Measurements from ENCODE around the gene HES1.
"Not testable (repeated sequence)": the region's sequence is repeated elsewhere in the genome, so short reads cannot be mapped to it uniquely, and the experiment has no call there.

Gene HES1

GRCh38 chr3:194128919-194129295, 7.0 kb upstream of the HES1 start:
- not testable (repeated sequence) for DNase-seq

- no peak for DNase-seq
Observed at GRCh38 chr3:194129581-194130133, 6.3 kb upstream of the HES1 start.

GRCh38 chr3:194130188-194130587, 5.8 kb upstream of the HES1 start:
- no peak for DNase-seq

GRCh38 chr3:194130807-194131589, 5.0 kb upstream of the HES1 start:
- DNase-seq, result no peak

- DNase-seq, result no peak
Observed at GRCh38 chr3:194132465-194133286, 3.3 kb upstream of the HES1 start.

GRCh38 chr3:194133661-194134230, 2.2 kb upstream of the HES1 start:
- peak; percentile 18 for DNase-seq

GRCh38 chr3:194134231-194134756, 1.7 kb upstream of the HES1 start:
- peak; percentile 35 for DNase-seq

GRCh38 chr3:194134757-194135515, 1.0 kb upstream of the HES1 start:
- DNase-seq, result peak; percentile 70

GRCh38 chr3:194135516-194135805, 487 bp upstream of the HES1 start:
- DNase-seq, result no peak

GRCh38 chr3:194136519-194137007, 615 bp downstream of the HES1 start:
- no peak for DNase-seq

- DNase-seq, result peak; percentile 13
Observed at GRCh38 chr3:194137008-194137505, 1.1 kb downstream of the HES1 start.

GRCh38 chr3:194137506-194138474, 1.8 kb downstream of the HES1 start:
- DNase-seq, result peak; percentile 23

GRCh38 chr3:194138732-194139070, 2.8 kb downstream of the HES1 start:
- DNase-seq, result no peak

GRCh38 chr3:194139071-194139813, 3.3 kb downstream of the HES1 start:
- no peak for DNase-seq

- no peak for DNase-seq
Observed at GRCh38 chr3:194139814-194140391, 4.0 kb downstream of the HES1 start.

GRCh38 chr3:194140520-194141414, 4.8 kb downstream of the HES1 start:
- DNase-seq, result no peak

- DNase-seq, result peak; percentile 66
Observed at GRCh38 chr3:194141415-194142155, 5.6 kb downstream of the HES1 start.

Measured in activated T-cell treated with anti-CD3 and anti-CD28 coated beads for 4 hours (primary cell).